ENCODE results near the gene TTC28.

- no peak for TF ChIP-seq CTCF (IDR thresholded peaks at IDR 0.05)
- no peak for TF ChIP-seq POLR2A (IDR thresholded peaks at IDR 0.05)
- TF ChIP-seq EP300 (IDR thresholded peaks at IDR 0.05), result no peak
- TF ChIP-seq POLR2AphosphoS5 (IDR thresholded peaks at IDR 0.05), result no peak
These were observed 662.2 kb downstream of the TTC28 start for GRCh38 chr22:28017558-28017820.

Data from gastroesophageal sphincter (tissue), 3 donors.